ENCODE data around the gene NEDD4L.

The NEDD4L gene

GRCh38 chr18:58223717-58224424 is 179.8 kb downstream of the NEDD4L start (continued):
- no peak for TF ChIP-seq ZNF585B (tag by site-specific recombination; IDR thresholded peaks at IDR 0.05)
- TF ChIP-seq MEIS1 (CRISPR knock-in tag; IDR thresholded peaks at IDR 0.05; ENCODE audit: borderline replicate concordance) = no peak
- no peak for TF ChIP-seq ZNF488 (tag by site-specific recombination; IDR thresholded peaks at IDR 0.05)
- peak; percentile 85 for TF ChIP-seq ZFHX2 (tag by site-specific recombination; conservative IDR thresholded peaks at IDR 0.05)
- TF ChIP-seq ZNF148 (tag by site-specific recombination; IDR thresholded peaks at IDR 0.05; ENCODE audit: borderline replicate concordance) = no peak
- TF ChIP-seq HIC1 (tag by site-specific recombination; IDR thresholded peaks at IDR 0.05) = peak; percentile 70
- no peak for TF ChIP-seq ZNF549 (tag by site-specific recombination; IDR thresholded peaks at IDR 0.05)
- no peak for TF ChIP-seq ZNF132 (tag by site-specific recombination; IDR thresholded peaks at IDR 0.05; ENCODE audit: borderline replicate concordance)
- TF ChIP-seq ZNF184 (tag by site-specific recombination; IDR thresholded peaks at IDR 0.05) = no peak
- peak; percentile 32; the same call in 1 of the 2 replicates for TF ChIP-seq KLF8 (tag by site-specific recombination; IDR thresholded peaks at IDR 0.05)
- no peak for TF ChIP-seq ZNF202 (tag by site-specific recombination; IDR thresholded peaks at IDR 0.05; ENCODE audit: borderline replicate concordance)
- TF ChIP-seq ZNF398 (tag by site-specific recombination; IDR thresholded peaks at IDR 0.05) = peak; percentile 34; the same call in 1 of the 2 replicates
- no peak for TF ChIP-seq BCL6B (tag by site-specific recombination; IDR thresholded peaks at IDR 0.05)
- TF ChIP-seq SP3 (tag by site-specific recombination; IDR thresholded peaks at IDR 0.05) = no peak; the same call in 1 of the 2 replicates
- TF ChIP-seq YY2 (tag by site-specific recombination; IDR thresholded peaks at IDR 0.05) = no peak
- TF ChIP-seq ZNF433 (tag by site-specific recombination; IDR thresholded peaks at IDR 0.05; ENCODE audit: low read depth) = no peak
- peak; percentile 92 for TF ChIP-seq SP7 (tag by site-specific recombination; IDR thresholded peaks at IDR 0.05)
- TF ChIP-seq ZNF362 (tag by site-specific recombination; IDR thresholded peaks at IDR 0.05) = no peak
- no peak for TF ChIP-seq ZNF530 (tag by site-specific recombination; IDR thresholded peaks at IDR 0.05; ENCODE audit: low read depth)
- no peak for TF ChIP-seq ZNF514 (tag by site-specific recombination; IDR thresholded peaks at IDR 0.05)
- TF ChIP-seq ZNF341 (tag by site-specific recombination; IDR thresholded peaks at IDR 0.05; ENCODE audit: low read depth) = no peak
- peak; percentile 47; the same call in 1 of the 2 replicates for TF ChIP-seq SCRT2 (tag by site-specific recombination; IDR thresholded peaks at IDR 0.05)
- TF ChIP-seq ZBTB7A (tag by site-specific recombination; IDR thresholded peaks at IDR 0.05; ENCODE audit: low read depth) = no peak
- no peak for TF ChIP-seq ZNF175 (tag by site-specific recombination; IDR thresholded peaks at IDR 0.05)
- TF ChIP-seq ATF2 (tag by site-specific recombination; IDR thresholded peaks at IDR 0.05; ENCODE audit: low read depth) = peak; percentile 64; the same call in 1 of the 2 replicates
- TF ChIP-seq ZSCAN18 (tag by site-specific recombination; IDR thresholded peaks at IDR 0.05) = no peak
